Epidermal melanocyte (primary cell): Measurements from ENCODE around the gene KCND3.
"Not testable (repeated sequence)": the region's sequence is repeated elsewhere in the genome, so short reads cannot be mapped to it uniquely, and the experiment has no call there.

Experiments
- DNase-seq: peaks from one replicate; pipeline ENCODE4 v3.0.0; 2011; ENCODE audit warnings: low spot score; ENCODE audit not compliant: insufficient read length

The KCND3 gene

GRCh38 chr1:111745675-111746613, 243.5 kb downstream of the KCND3 start:
- no peak for DNase-seq

- DNase-seq: no peak
These were observed 245.8 kb downstream of the KCND3 start for GRCh38 chr1:111743679-111744101.

- DNase-seq: no peak
These were observed 246.4 kb downstream of the KCND3 start for GRCh38 chr1:111742938-111743549.

- DNase-seq: not testable (repeated sequence)
These were observed 247.2 kb downstream of the KCND3 start for GRCh38 chr1:111742292-111742691.

GRCh38 chr1:111739925-111740765, 249.3 kb downstream of the KCND3 start:
- DNase-seq: no peak

GRCh38 chr1:111739194-111739924, 250.1 kb downstream of the KCND3 start, which contains the start of gene INKA2:
INKA2 (minus strand) TSS chr1:111739395; CDS start chr1:111739242, 153 bp downstream.
- DNase-seq: no peak

GRCh38 chr1:111738436-111739193, 250.9 kb downstream of the KCND3 start:
- no peak for DNase-seq

GRCh38 chr1:111738133-111738435, 251.4 kb downstream of the KCND3 start:
- DNase-seq: no peak

GRCh38 chr1:111737216-111738132, 252.0 kb downstream of the KCND3 start:
- DNase-seq: no peak

- DNase-seq: no peak
These were observed 252.8 kb downstream of the KCND3 start for GRCh38 chr1:111736548-111737215.

- no peak for DNase-seq
These were observed 253.5 kb downstream of the KCND3 start for GRCh38 chr1:111735858-111736544.

- DNase-seq: no peak
These were observed 254.1 kb downstream of the KCND3 start for GRCh38 chr1:111735321-111735720.

GRCh38 chr1:111734856-111735255, 254.6 kb downstream of the KCND3 start:
- DNase-seq: no peak

- no peak for DNase-seq
These were observed 255.0 kb downstream of the KCND3 start for GRCh38 chr1:111734426-111734825.

GRCh38 chr1:111733992-111734341, 255.5 kb downstream of the KCND3 start:
- DNase-seq: no peak

GRCh38 chr1:111733183-111733991, 256.1 kb downstream of the KCND3 start:
- DNase-seq: no peak

GRCh38 chr1:111732718-111733117, 256.8 kb downstream of the KCND3 start:
- DNase-seq: no peak
